Uterus (tissue), 4 donors: ENCODE results near the gene AP3D1. TPM values are rescaled to one million over a fixed set of nuclear protein-coding genes. Genes with fewer than 3 reads are reported as not detected.

Experiments used
- DNase-seq, 2 donors: peaks; one replicate each; pipeline ENCODE4 v3.0.0-alpha.2; 2019 to 2020
- H3K27ac ChIP-seq, 2 donors: fragments of 200-600 bp; sonication (generic); 1 replicate in 1 of 2; 2 replicates in 1 of 2; pipeline ENCODE4 v1.5.1; 2016 to 2018
- H3K27me3 ChIP-seq, 2 donors: fragments of 200-600 bp; sonication (generic); one replicate each; pipeline ENCODE4 v1.5.1; 2018 to 2019; ENCODE audit warnings: control low read depth in 1 of 2
- H3K36me3 ChIP-seq, 2 donors: fragments of 200-600 bp; sonication (generic); one replicate each; pipeline ENCODE4 v1.5.1; 2019; ENCODE audit warnings: control low read depth in 1 of 2
- H3K4me1 ChIP-seq, 2 donors: fragments of 200-600 bp; sonication (generic); one replicate each; pipeline ENCODE4 v1.5.1; 2018 to 2019; ENCODE audit warnings: control low read depth in 1 of 2
- H3K4me3 ChIP-seq, 2 donors: fragments of 200-600 bp; sonication (generic); 1 replicate in 1 of 2; 2 replicates in 1 of 2; pipeline ENCODE4 v1.5.1; 2018 to 2019; ENCODE audit warnings: mild to moderate bottlenecking in 1 of 2
- H3K9me3 ChIP-seq, 2 donors: fragments of 200-600 bp; sonication (generic); one replicate each; pipeline ENCODE4 v1.5.1; 2019; ENCODE audit warnings: control low read depth in 1 of 2
- POLR2A ChIP-seq, 2 donors: fragments of 450-650 bp; IDR thresholded peaks; one replicate each; pipeline ENCODE4 v1.6.1; 2016; ENCODE audit warnings: antibody characterized with exemption in 2 of 2, mild to moderate bottlenecking in 1 of 2, moderate library complexity in 1 of 2
- intact Hi-C: fragments of 100-400 bp; cut with DNase I; formaldehyde crosslinking; loops from one replicate; pipeline ENCODE4 v1.15.1; 2023; ENCODE audit warnings: low total_unique reads
- total RNA-seq, 4 donors: library from RNA; depleted of rRNA in 3 of 4; stranded (reverse); fragments of >200 nt in 3 of 4; gene quantifications; one replicate each; pipeline versions ENCODE4 v1.1.0 to v1.2.4, GENCODE V29; 2014 to 2023
- TF ChIP-seq, protein P1 (sequence below), 4 experiments: fragments of 200-600 bp in 2 of 4; fragments of 450-650 bp in 2 of 4; sonication (generic) in 2 of 4; IDR thresholded peaks; one replicate each; pipeline ENCODE4 v1.5.1; 2016 to 2019; ENCODE audit warnings: antibody characterized with exemption in 4 of 4, mild to moderate bottlenecking in 2 of 4, moderate library complexity in 1 of 4
- donor health status: DM: yes; HTN: yes; CAD: no.

AP3D1 gene
- total RNA-seq, 4 donors from 2014 or later: 33.8 to 97.5 (median 49.8) TPM

GRCh38 chr19:2077833-2078619 lies 73.3 kb downstream of the AP3D1 start:
- no peak overlapping the region for H3K27ac ChIP-seq
- intact Hi-C loops: no loop called here

GRCh38 chr19:2077398-2077797 lies 74.0 kb downstream of the AP3D1 start:
- H3K9me3 ChIP-seq: no peaks in the 10 kb centered on the region
- no peak for DNase-seq
- no peak for TF ChIP-seq POLR2A (IDR thresholded peaks at IDR 0.05)
- TF ChIP-seq, protein P1, sequence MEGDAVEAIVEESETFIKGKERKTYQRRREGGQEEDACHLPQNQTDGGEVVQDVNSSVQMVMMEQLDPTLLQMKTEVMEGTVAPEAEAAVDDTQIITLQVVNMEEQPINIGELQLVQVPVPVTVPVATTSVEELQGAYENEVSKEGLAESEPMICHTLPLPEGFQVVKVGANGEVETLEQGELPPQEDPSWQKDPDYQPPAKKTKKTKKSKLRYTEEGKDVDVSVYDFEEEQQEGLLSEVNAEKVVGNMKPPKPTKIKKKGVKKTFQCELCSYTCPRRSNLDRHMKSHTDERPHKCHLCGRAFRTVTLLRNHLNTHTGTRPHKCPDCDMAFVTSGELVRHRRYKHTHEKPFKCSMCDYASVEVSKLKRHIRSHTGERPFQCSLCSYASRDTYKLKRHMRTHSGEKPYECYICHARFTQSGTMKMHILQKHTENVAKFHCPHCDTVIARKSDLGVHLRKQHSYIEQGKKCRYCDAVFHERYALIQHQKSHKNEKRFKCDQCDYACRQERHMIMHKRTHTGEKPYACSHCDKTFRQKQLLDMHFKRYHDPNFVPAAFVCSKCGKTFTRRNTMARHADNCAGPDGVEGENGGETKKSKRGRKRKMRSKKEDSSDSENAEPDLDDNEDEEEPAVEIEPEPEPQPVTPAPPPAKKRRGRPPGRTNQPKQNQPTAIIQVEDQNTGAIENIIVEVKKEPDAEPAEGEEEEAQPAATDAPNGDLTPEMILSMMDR (IDR thresholded peaks at IDR 0.05): no peak
- intact Hi-C loops: no loop called here
- no peak overlapping the region for H3K4me3 ChIP-seq
- H3K27me3 ChIP-seq: no peaks in the 10 kb centered on the region
- H3K36me3 ChIP-seq: no peaks in the 10 kb centered on the region
- no peak overlapping the region for H3K27ac ChIP-seq
- H3K4me1 ChIP-seq: no peaks in the 10 kb centered on the region

More at GRCh38 chr19:2077833-2078619, 73.3 kb downstream of the AP3D1 start:
- Histone ChIP-seq H3K36me3 (no peaks in the 10 kb centered on the region), H3K27me3 (no peaks in the 10 kb centered on the region), H3K4me1 (peaks cover 0 to 1% of the 10 kb centered on the region in 2 donors), H3K9me3 (no peaks in the 10 kb centered on the region), H3K4me3 (no peak overlapping the region)
- TF ChIP-seq, protein P1 (IDR thresholded peaks at IDR 0.05): no peak
- TF ChIP-seq POLR2A (IDR thresholded peaks at IDR 0.05): no peak
- DNase-seq: no peak

DNA sequence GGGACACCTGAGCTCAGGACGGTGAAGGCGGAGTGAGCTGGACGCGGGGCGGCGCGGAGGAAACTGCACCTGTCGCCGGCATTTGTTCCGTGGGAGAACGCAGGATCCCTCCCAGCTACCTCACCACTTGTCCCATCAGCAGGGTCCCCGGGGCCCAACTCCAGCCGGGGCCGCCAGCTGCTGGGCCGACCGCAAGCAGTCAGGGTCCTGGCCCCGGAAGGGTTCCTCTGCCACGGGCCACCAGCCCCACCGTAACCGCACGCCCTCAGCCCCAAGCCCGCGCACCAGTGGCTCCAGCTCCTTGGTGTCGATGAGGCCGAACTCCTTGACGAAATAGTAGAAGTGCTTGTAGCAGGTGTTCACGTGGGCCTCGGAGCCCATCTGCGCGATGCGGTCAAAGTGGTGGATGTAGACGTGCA lies 74.8 kb downstream of the AP3D1 start:
- Histone ChIP-seq H3K36me3 (no peaks in the 10 kb centered on the region), H3K4me1 (no peaks in the 10 kb centered on the region), H3K27me3 (no peaks in the 10 kb centered on the region), H3K4me3 (no peak overlapping the region), H3K27ac (no peak overlapping the region), H3K9me3 (no peaks in the 10 kb centered on the region)
- intact Hi-C loops: no loop called here
- no peak for DNase-seq
- no peak for TF ChIP-seq POLR2A (IDR thresholded peaks at IDR 0.05)
- TF ChIP-seq, protein P1 (IDR thresholded peaks at IDR 0.05): no peak

DNA sequence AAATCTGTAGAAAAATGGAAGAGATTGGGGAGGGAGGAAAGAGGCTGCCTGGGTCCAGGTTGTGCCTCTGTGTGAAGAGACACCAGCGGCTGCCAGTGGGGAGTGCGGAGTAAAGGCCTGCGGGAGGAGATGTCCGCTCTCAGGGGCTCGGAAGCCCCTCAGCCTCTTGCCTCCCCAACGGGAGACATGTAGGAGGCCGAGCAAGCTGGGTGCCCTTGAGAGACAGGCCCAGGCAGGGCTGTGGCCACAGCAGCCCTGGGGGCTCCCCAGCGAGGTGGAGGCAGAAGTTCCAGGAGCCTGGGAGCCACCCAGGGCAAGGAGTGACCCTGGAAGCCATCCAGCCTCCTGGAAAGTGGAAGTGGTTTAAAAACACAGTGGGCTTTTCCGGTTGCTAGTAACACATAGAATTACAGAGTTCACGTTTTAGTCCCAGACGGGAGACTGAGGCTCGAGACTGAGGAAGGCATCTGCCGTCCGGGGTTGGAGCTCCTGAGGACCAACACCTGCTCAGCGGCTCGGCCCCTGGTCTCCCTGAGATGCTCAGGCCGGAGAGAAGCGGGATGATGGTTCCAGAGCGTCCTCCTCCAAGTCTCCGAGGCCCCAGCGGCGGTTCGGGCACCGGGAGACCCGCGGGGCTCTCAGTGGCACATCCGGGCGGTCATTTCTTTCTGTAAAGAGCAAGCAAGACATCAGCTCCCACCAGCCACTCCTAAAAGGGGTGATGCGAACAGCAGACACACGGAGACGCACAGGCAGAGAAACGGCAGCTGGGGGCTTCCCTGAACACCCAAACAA lies 78.4 kb downstream of the AP3D1 start:
- H3K4me3 ChIP-seq: no peak overlapping the region
- no peaks in the 10 kb centered on the region for H3K27me3 ChIP-seq
- no peaks in the 10 kb centered on the region for H3K9me3 ChIP-seq
- intact Hi-C loops: no loop called here
- TF ChIP-seq, protein P1 (IDR thresholded peaks at IDR 0.05): no peak
- no peak for TF ChIP-seq POLR2A (IDR thresholded peaks at IDR 0.05)
- DNase-seq: no peak
- H3K27ac ChIP-seq: no peak overlapping the region
- no peaks in the 10 kb centered on the region for H3K36me3 ChIP-seq
- H3K4me1 ChIP-seq: peaks cover 0 to 8% of the 10 kb centered on the region in 2 donors
